NCI-H526 (cell line): Measurements from ENCODE around the gene TRABD2B.

ENCODE experiments used
- DNase-seq, 2 experiments: peaks; one replicate each; lab custom pipeline; 2025; lab: John Stamatoyannopoulos, UW

TRABD2B gene

GRCh38 chr1:47992720-47993415 lies 4.3 kb downstream of the TRABD2B start:
- DNase-seq, result peak in 1 of 2 experiments; percentile 29

- no peak for DNase-seq
Observed at GRCh38 chr1:47991673-47992072, 5.5 kb downstream of the TRABD2B start.

GRCh38 chr1:47991187-47991586 lies 6.0 kb downstream of the TRABD2B start:
- no peak for DNase-seq

- no peak for DNase-seq
Observed at GRCh38 chr1:47990286-47990685, 6.9 kb downstream of the TRABD2B start.

- no peak for DNase-seq
Observed at GRCh38 chr1:47987601-47988000, 9.6 kb downstream of the TRABD2B start.

GRCh38 chr1:47986761-47987200 lies 10.4 kb downstream of the TRABD2B start:
- DNase-seq, result no peak

GRCh38 chr1:47985018-47985417 lies 12.2 kb downstream of the TRABD2B start:
- DNase-seq, result no peak

- DNase-seq, result peak in 1 of 2 experiments; percentile 52
Observed at GRCh38 chr1:47984175-47984789, 12.9 kb downstream of the TRABD2B start.

- DNase-seq, result peak in 1 of 2 experiments; percentile 26
Observed at GRCh38 chr1:47983691-47984090, 13.5 kb downstream of the TRABD2B start.

- DNase-seq, result no peak
Observed at GRCh38 chr1:47981667-47982350, 15.4 kb downstream of the TRABD2B start.

GRCh38 chr1:47980501-47980900 lies 16.7 kb downstream of the TRABD2B start:
- DNase-seq, result no peak

GRCh38 chr1:47979724-47980123 lies 17.5 kb downstream of the TRABD2B start:
- DNase-seq, result no peak

- DNase-seq, result peak in 1 of 2 experiments; percentile 22
Observed at GRCh38 chr1:47978486-47978885, 18.7 kb downstream of the TRABD2B start.

GRCh38 chr1:47976728-47977127 lies 20.5 kb downstream of the TRABD2B start:
- DNase-seq, result no peak

GRCh38 chr1:47976267-47976666 lies 20.9 kb downstream of the TRABD2B start:
- no peak for DNase-seq

- no peak for DNase-seq
Observed at GRCh38 chr1:47975302-47975921, 21.8 kb downstream of the TRABD2B start.

- peak in 1 of 2 experiments; percentile 43 for DNase-seq
Observed at GRCh38 chr1:47972864-47973432, 24.2 kb downstream of the TRABD2B start.

GRCh38 chr1:47971385-47972160 lies 25.6 kb downstream of the TRABD2B start:
- no peak for DNase-seq

- no peak for DNase-seq
Observed at GRCh38 chr1:47970882-47971281, 26.3 kb downstream of the TRABD2B start.

- DNase-seq, result no peak
Observed at GRCh38 chr1:47969478-47969877, 27.7 kb downstream of the TRABD2B start.

GRCh38 chr1:47968556-47968888 lies 28.7 kb downstream of the TRABD2B start:
- no peak for DNase-seq
